NCI-H2029 treated with DMSO at 0.1 percent for 48 hours (cell line): ENCODE data around the gene FARP1.

ENCODE experiments used
- DNase-seq: peaks from one replicate; lab custom pipeline; 2025; lab: John Stamatoyannopoulos, UW

The FARP1 gene

DNA sequence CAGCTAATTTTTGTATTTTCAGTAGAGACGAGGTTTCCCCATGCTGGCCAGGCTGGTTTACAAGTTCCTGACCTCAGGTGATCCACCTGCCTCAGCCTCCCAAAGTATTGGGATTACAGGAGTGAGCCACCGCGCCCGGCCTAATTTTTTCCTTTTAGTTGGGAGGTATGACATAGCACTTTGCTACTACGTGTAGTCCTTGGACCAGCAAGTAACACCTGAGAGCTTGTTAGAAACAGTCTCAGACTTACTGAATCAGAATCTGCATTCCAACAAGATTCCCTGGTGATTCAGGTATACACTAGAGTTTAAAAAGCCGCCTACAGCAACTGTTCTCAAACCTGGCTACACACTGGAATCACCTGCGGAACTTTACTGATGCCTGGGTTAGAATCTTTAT is 1.8 kb upstream of the FARP1 start:
- no peak for DNase-seq

DNA sequence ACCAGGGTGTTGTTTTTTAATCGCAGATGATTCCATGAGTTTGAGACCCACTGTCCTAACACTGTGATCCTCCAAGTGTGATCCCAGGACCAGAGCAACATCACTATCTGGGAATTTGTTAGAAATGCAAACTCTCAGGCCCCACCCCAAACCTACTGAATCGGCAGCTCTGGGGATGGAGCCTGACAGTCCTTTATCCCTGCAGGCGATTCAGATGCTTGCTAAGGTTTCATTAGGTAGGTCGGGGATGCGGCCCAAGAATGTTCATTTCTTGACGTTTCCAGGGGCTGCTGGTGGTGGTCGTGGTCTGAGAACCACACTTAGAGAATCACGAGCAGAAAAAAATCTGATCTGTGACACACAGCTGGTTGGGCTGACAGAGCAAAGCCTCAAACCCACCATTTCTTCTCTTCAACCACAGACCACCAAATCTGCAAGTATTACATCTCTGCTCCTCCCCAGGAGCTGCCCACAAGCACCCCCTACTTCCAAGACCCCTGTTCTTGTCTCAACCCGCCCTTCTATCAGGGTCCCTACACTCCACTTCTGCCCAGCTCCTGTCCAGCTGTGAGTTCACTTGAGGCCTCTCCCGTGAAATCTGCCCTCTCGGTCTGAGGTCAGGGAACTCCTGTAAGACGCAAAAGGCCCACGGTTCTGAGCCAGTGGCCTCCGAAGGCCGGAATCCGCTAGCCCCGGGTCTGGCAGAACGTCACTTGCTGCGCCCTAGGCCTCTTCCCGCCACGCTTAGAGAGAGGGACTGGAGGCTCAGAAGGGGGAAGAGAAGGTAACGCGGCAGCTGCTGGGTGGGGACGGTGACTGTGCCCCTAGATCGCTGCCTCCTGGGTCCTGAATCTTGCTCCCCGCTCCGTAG is 1.1 kb upstream of the FARP1 start:
- no peak for DNase-seq

DNA sequence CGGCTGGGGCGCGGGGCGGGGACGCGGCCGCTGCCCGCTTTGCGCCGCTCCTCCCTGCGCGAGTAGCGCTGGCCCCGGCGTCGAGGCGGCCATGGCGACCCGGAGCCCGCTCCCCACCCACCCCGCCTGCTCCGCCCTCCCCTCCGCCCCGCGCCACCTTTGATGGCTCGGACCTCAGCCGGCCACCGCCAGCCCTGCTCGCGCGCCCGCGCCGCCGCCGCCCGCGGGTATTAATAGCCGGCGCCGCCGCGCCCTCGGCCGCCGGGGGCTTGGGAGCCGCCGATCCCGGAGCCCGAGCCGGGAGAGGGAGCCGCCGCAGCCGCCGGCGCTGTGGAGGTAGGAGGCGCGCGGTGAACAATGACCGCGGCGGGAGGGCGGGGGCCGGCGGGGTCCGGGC is 261 bp downstream of the FARP1 start:
- DNase-seq = no peak

DNA sequence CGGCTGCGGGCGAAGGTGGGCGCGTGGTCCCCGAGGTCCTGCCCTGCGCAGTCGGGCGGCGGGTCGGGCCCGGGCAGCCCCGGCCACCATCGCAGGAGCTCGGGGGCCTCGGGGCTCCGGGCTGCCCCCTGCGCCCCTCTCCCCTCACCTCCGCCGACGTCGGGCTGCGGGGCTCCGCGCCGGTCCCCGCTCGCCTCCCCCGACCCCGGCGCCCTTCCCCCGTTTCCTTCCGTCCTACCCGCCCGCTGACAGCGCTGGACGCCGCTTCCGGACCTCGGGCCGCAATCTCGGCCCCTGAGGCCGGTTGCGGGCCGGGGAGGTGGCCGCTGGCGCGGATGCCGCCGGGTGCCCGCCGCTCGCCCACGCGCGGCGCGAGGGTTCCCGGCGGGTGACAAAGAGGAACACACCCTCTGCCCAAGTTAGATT is 720 bp downstream of the FARP1 start:
- no peak for DNase-seq

DNA sequence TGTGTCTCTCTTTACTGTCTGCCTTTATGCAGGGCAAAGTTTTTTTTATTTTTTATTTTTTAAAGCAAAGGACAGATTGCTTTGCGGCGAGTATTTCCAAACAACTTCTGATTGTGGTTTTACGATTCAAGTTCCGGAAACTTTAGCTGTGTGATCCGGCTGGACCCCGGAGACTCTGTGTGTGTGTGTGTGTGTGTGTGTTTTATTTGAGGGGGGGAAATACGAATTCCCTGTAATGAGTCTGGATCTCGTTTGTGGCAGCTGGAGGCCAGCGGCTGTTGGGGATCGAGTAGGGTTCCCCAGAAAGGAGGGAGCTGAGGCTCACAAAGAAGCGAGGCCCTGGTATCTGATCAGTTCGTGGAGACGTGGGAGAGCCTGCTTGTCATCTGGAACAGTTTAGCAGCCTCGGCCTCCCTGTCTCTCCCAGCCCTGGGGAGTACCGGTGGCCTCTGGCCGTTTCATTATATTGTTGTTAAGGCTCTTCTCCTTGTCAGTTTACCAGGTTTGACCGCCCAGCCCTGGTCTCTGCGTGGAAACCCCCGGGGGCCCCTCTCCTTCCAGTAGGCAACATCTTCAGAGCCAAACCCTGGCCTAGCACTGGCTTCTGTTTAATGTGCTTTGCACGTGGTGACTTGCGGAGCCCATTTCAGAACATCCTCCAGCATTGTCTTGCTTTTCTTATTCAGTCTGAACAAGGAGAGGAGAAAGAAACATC is 1.3 kb downstream of the FARP1 start:
- no peak for DNase-seq

DNA sequence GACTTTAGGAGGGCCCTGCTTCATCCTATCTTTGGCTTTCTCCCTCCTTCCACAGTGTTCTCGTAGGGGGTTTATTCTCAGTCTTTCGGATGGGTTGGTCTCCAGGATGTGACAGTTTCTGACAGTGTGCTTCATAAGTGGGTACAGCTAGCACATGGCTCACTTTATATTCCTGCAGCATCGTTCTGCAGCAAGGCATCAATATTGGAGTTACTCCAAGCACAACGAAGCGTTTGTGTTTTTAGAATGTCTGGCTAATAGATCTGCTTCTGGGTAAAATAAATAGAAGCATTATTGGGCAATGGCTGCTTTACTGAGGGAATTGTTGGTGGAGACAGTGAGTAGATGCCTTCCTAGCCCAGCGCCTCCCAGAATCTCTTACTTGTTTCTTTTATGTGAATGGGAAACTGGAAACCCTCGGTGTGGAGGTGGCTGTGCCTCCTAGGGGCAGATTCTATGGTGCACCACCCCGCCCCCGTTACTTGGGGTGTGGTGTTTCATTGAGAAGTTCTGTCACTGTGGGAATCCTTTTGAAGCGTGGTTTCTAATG is 2.0 kb downstream of the FARP1 start:
- DNase-seq = no peak

DNA sequence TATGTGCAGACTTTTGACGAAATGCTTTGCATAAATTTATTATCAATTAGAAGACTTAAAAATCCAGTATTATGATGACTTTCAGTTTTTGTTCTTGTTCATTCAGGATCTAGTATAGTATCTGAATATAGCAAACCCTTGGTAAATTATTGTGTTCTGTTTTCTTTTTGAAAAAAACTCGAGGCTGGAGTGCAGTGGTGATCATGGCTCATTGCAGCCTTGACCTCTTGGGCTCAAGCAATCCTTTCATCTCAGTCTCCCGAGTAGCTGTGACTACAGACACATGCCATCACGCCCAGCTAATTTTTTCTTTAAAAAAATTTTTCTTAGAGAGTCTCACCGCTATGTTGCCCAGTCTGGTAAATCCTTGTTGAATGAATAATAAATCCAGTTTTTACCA is 4.6 kb downstream of the FARP1 start:
- DNase-seq = no peak

DNA sequence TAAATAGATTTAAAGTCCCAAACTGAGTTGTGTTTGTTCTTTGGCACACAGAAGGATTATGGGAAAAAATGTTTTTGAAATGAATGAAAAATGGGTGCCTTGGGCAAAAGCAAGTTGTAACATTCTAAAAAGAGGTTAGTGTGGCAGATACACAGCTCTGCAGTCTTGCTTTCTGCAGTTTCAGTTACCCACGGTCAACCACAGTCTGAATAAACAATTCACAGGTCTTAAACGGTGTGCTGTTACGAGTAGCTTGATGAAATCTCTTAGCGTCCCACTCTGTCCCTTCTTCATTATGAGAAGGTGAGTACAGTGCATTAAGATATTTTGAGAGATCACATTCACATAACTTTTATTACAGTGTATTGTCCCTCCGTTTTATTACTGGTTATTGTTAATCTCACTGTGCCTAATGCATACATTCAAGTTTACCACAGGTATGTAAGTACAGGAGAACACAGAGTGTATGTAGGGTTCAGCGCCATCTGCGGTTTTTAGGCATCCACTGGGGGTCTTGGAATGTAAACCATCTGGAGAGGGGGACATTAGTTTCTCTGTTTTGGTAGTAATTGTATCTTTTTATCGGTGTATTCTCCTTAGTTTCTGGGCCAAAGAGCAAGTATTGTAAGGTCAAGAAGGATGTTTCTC is 8.1 kb downstream of the FARP1 start:
- no peak for DNase-seq

DNA sequence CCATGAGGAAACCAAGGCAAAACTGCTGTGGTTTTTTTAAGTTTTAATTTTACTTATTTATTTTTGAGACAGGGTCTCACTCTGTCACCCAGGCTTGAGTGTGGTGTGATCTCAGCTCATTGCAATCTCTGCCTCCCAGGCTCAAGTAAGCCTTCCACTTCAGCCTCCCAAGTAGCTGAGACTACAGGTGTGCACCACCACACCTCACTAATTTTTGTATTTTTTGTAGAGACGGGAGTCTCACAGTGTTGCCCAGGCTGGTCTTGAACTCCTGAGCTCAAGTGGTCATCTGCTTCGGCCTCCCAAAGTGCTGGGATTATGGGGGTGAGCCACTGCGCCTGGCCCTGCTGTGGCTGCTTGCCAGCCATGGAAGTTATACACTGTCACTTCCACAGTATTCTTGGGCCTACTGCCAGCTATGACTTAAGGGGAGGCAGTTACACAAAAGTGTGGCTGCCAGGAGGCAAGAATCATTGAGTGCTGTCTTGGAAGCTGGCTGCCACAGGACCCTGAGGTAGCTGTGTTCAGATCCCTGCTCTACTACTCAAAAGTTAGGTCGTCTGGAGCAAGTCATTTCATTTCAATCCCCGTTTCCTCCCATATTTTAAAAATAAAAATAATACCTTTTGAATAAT is 12.7 kb downstream of the FARP1 start:
- no peak for DNase-seq

DNA sequence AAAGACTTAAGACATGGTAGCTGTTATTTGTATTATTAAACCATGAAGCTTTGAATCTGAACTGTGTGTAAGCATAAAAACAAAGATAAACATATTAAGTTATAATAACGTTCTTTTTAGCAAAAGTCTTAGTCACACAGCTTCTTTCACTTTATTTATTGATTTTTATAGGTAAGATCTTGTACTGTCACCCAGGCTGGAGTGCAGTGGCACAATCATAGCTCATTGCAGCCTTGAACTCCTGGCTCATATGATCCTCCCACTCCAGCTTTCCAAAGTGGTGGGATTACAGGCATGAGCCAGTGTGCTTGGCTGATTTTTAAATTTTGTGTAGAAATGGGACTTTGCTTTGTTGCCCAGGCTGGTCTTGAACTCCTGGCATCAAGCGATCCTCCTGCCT is 13.4 kb downstream of the FARP1 start:
- DNase-seq = no peak

DNA sequence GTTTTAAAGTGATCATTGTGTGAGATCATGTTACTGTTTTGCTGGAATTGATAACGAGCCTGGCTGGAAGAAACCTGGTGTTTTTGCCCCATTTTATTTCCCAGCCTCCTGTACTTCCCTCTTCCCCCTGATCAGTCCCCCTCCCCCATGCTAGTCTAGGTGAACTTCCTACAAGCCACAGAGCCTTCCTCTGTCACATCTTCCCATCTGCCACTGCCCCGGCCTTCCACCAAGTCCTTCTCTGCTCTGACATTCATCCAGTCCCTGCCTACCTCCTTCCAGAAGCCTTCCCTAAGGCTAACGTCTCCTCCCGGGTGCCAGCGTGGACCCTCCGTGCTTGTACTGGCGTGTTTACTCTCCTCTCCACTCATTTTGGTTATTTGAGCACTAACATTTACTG is 14.3 kb downstream of the FARP1 start:
- DNase-seq = no peak

DNA sequence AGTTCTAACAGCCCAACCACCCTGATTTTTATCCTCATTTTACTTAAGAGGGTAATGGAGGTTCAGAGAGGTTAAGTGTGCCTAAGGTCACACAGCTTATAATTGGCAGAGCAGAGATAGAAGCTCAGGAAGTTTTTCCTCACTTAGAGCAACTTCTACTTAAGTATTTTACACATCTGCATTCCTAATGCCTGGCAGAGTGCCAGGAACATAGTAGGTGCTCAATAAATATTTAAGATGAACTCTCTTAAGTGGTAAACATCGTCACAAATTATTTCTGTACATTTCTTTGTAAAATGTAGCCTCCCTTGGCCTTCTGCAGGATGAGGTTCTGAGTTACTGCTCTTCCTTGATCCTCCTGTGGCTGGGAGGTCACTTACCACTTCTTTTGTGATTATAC is 14.7 kb downstream of the FARP1 start:
- DNase-seq = no peak

DNA sequence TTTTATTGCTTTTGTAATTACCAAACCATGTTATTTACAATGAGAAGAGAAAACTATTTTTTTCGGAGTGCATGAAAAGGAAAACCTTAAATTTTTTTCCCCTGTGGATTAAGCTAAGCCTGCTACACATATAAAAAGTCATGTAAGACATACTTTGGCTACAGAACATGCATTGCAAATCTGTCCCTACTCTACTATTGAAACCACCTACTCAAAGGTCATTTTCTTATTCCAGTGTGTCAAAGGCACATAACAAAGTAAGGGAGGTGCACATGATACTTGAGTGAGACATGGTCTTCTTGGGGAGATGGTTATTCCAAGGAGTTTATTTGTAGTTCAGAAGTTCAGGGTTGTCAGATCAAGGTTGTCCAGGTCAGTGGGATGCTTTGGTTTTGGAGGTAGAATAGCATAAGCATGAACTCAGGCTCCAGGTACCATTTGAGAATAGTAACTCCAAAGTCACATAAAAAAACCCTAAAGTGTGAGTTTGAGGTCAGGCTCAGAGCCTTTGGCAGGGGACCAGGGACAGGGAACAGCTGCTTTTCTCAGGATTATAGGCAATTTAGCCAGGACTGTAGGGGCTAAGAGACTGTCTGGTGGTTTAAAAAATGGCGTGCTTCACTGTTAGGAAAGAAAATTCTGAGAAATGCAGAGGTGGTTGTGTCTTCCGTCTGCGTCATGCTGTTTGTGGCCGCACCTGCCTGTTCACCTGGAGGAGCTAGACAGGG is 15.4 kb downstream of the FARP1 start:
- DNase-seq = no peak

DNA sequence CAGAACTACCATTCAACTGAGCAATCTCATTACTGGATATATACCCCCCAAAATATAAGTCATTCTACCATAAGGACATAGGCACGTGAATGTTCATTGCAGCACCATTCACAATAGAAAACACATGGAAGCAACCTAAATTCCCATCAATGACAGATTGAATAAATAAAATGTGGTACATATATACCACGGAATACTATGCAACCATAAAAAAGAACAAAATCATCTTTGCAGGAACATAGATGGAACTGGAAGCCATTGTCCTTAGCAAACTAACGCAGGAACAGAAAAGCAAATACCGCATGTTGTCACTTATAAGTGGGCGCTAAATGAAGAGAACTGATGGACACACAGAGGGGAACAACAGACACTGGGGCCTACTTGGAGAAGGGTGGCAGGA is 20.0 kb downstream of the FARP1 start:
- DNase-seq = no peak

DNA sequence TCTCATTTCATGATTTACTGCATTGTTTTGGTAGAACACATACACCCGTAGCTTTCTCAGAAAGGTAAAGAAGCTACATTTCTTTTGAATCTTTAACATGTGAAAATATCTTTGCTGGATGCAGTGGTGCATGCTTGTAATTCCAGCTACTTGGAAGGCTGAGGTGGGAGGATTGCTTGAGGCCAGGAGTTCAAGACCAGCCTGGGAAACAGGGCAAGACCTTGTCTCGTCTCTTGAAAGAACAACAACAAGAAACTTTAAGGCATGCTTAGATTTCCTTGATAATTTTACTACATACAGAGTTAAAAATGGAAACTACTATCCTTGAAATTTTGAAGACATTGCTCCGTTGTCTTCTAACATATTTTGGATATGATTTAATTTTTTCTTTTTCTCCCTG is 26.4 kb downstream of the FARP1 start:
- no peak for DNase-seq

DNA sequence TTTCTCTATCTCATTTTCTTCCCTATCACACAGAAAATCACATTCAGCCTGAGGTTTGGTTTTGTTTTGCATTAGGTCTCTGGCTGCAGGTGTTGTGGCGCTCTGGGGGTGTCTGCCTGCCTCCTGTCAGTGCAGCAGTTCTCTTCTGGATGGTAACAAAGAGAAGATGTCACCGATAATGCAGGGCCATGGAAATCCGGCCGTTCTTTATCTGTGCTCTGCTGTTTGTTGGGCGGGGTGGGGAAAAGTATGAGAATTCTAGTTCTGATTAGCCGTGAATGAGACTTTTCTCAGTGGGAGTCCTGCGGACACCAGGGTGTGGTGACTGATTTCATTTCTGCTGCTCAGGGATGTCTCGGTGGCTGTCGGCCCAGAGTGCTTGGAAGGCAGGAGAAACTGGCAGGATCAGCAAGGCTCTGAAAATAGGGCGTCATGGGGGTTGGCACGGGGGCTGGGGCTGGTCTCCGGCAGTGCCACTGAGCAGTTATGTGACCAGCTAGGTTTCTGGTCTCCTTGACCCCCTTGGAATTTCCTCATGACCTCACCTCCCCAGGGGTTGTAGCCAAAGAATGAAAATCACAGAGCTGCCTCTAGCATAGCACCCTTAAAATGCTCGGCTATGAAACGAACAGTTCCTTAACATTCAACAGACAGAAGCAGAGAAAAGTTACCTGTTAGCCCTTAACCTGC is 29.2 kb downstream of the FARP1 start:
- no peak for DNase-seq

DNA sequence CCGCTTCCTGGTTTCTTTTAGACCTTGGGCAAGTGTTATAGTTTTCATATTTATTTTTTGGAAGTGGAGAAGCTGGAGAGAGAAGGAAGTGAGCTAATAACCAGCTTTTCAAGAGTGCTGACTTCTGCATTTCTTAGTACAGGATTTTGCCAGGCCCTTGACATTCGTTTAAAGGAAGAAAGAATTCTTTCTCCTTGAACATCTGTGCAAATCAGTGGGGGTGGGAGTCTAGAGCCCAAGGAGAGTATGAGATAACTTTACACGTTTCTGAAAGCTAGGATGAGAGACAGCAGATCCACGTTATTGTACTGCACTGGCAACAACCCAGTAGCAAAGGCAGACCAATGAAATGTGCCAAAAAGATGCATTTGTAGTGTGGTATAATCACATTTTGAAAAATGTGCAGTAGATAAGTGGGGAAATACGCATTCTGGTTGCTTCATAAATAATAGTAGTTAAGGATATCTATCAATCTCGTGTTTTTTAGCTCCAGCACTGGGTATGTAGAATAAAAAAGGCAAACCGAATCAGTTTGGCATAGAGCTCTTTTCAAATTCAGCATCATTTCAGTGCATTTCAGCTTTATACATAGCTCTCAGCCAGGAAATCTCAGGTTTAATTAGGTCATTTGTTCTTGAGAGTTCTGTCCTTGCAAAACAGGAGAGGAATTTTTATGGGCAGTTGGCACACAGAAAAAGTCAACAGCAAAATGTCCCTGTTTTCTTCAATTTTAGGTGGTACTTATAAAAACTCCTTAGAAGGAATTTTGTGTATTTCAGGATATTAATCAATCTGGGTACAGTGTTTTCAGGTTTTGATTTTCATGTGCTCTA is 29.9 kb downstream of the FARP1 start:
- no peak for DNase-seq

DNA sequence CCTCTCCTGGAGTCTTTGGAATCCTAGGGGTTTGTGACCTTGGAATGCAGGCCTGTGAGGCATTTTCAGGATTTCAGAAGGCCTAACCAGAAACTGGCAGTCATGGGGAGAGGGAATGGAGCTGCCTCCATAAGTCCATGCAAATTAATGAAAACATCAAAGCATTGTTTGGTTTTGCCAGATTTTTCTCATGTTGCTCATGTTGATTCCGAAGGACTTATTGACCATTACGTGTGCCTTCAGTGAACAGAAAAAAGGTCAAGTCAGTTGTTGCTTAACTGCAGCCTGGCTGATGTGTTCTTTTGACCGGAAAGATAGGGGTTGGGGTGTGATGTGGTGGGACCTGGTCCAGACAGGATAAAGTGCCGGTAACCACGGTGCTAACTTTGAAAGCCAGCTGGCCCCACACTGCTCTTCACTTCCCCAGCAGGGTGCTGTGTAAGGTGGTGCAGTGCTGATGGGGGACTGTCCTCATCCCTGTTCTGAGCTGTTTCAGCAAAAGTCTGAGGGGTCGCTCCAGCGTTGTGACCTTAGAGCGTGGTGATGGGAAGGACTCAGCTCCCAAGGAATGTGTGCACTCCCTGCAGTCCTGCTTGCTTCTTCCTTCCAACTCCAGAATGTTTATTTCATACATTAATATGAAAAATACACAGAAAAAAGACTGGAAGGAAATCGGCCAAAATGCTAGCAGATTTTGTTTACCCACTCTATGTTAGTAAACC is 30.7 kb downstream of the FARP1 start:
- DNase-seq = no peak

DNA sequence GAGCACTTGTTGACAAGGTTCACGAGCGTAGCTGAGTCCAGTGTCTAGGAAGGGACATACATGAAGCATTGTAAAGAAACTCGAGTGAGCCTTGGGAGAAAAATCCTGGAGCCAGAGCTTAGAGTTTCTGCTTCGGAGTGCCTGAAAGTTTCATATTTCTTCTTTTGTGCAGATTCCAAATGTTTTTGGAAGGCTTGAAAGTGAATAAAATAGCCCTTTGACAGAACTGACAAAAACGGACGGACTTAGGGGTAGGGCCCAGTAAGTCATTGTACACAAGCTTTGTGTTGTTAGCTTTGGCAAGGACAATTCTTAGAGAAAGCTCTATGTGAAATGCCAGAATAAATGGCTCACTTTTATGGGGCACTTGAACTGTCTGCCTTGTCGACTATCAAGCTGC is 31.4 kb downstream of the FARP1 start:
- DNase-seq = no peak
